ENCODE data around the gene DENR.
"Not testable (repeated sequence)": the region's sequence is repeated elsewhere in the genome, so short reads cannot be mapped to it uniquely, and the experiment has no call there.

DENR gene

DNA sequence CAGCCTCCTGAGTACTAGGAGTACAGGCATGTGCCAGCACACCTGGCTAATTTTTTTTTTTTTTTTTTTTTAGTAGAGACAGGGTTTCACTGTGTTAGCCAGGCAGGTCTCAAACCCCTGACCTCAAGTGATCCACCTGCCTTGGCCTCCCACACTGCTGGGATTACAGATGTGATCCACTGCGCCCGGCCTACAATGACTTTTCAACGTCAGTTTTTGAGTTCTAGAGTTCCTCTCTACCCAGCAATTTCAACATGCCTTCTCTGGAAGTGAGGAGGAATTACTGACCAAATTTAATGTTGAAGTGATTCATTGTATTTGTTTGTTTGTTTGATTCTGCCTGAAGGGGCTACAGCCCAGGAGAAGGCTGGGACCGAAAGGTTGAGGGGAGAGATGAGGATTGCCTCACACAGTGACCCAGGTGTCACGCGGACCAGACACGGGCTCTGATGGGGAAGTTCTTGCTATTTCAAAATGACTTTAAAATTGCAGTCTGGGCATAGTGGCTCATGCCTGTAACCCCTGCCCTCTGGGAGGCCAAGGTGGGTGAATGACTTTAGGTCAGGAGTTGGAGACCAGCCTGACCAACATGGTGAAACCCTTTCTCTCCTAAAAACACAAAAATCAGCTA is 8.6 kb upstream of the DENR start:
- DNase-seq, result no peak

DNA sequence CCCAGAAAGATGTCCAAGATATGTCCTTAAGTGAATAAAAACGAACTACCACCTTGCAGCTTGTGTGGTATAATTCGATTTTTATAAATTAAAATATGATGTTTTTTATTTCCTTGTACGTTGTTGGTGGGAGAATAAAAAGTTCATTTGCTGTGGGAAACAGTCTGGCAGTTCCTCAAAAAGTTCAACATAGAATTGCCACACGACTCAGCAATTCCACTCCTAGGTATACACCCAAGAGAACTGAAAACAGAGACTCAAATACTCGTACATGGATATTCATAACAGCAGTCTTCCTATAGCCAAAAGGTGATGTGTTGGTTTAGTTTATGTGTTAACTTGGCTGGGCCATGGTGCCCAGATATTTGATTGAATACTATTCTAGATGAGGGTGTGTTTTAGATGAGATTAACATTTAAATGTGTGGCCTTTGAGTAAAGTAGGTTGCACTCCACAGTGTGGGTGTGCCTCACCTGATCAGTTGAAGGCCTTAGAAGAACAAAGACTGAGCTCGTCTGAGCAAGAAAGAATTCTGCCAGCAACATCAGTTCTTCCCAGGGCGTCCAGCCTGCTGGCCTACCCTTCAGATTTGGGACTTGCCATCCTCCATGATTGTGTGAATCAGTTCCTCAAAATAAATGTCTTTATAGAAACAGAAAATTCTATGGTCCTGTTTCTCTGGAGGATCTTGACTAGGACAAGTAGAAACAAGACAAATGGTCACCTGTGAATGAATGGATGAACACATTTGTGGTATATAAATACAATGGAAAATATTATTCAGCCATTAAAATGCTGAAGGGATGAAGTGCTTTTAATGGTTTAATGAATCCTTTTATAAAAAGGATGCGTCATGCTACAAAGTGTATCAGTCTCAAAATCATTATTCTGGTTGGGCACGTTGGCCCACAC is 5.1 kb upstream of the DENR start:
- no peak for DNase-seq

DNA sequence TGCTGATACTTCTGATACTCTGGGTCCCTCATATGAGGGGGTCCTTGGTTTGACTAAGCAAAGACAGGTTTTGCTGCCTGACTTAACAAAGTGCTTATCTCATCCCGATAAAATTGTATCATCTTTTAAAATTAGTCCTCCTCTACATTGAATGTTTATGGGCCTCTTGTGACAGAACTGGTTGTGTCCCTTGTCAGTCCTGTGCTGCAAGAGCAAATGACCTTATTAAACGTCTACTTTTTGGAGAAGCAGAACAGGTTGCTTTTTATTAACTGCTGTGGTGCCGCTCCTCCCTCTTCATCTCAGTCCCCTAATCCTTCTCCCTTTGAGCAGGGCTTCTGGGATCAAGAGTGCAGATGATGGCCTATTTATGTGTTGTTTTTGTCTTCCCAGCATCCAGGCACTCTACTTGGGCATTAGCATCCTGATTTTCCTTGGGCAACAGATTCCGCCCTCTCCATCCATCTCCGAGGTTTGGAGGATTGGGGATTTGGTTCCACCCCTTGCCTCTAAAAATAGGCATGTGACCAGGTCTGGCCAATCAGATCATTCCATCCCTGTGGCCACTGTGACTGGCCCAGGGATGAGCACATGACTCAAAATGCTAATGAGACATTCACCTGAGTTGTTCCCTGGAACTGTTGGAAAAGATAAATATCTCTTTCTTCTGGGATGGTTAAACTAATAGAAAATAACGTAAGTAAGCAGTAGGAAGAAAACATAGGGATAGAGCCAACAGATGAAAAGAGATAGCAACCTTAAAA is 2.9 kb upstream of the DENR start:
- DNase-seq, result no peak

DNA sequence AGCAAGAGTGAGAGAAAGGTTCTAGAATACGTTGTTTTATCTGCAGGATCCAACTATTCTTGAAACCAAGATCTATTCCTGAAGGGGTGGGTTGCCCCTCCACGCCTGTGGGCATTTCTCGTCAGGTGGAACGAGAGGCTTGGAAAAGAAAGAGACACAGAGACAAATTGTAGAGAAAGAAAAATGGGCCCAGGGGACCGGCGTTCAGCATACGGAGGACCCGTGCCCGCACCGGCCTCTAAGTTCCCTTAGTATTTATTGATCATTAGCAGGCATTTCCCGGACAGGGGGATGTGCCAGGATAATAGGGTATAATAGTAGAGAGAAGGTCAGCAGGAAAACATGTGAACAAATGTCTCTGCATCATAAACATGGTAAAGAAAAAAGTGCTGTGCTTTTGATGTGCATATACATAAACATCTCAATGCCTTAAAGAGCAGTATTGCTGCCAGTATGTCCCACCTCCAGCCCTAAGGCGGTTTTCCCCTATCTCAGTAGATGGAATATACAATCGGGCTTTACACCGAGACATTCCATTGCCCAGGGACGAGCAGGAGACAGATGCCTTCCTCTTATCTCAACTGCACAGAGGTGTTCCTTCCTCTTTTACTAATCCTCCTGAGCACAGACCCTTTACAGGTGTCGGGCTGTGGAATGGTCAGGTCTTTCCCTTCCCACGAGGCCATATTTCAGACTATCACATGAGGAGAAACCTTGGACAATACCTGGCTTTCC is 1.7 kb upstream of the DENR start:
- DNase-seq, result not testable (repeated sequence)

DNA sequence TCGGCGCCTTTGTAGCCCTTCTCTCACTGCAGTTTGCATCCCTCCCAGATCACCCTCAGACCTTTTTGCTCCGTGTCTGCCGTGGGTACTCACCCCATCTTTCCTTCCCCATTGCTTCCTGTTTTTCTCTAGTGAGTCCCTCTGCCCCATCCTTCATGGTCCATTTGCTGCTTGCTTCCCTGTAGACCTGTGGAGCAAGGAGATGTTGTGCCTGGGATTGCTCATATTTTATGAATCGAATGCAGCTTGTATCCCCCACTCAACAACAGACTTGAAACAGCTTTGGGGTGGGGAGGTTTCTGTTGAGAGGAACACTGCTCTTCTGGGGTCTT is 661 bp downstream of the DENR start:
- DNase-seq, result no peak

DNA sequence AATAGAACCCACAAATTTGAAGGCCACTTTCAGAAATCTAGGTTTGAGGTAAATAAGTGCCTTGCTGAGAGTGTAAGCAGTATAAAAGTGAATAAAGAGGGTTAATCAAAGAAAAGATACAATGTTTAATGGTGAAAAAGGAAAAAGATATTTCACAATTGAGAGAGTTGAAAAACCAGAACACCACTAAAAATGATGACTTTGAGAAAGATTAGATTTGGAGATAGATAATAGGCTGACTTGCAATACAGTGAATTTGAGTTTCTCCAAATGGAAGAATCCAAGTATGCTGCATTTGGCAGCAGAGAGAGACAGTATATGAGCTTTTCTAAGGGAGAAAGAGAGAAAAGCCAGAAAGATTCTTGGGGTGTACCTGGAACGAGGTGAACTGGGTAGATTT is 2.2 kb downstream of the DENR start:
- no peak for DNase-seq

DNA sequence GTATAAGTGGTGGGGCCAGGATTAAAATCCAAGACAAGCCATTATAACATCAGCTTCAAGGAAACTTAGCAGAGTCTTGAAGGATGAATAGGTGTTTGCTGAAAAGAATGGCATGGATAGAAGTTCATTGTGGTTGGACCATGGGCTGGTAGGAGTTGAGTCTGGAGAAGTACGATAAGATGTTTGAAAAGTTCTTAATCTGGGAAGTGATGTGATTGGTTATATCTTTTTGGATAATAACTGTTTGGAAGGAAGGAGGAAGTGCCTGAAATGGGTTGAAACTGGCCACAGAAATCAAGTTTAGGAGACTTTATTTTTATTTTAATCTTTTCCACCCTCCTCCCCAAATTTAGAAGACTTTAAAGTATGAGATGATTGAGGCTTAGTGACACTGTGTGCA is 4.9 kb downstream of the DENR start:
- DNase-seq, result no peak

DNA sequence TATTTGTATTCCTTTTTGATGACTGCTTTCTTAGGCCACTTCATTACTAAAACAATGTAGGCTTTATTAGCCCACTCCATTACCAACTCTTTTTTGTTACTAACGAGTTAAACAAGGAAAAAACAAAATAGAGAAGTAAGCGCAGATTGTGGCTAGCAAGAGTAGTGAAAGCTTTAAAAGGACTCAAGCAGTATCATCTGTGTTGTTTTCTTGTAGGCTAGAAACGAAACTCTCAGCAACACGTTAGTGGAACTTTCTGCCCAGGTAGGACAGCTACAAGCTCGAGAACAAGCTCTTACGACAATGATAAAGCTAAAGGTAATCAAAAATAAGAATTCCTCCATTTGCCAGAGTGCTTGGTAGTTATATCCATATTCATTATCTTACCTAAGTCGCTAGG is 32.9 kb downstream of the DENR start:
- no peak for DNase-seq

DNA sequence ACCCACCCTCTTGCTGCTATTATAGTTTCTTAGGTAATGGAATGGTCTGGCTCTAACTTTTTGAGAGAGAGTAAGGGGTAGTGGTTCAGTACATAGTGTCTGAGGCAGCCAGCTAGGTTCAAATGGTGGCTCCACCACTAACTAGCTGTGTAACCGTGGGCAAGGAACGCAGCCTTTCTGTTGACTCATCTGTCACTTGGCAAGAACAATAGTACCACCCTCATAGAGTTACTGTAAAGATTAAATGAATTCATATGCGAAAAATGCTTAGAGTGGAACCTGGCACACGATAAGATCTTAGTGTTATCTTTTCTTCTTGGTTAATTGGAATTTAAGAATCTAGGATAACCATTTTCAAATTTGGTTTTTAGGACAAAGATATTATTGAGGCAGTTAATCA is 35.8 kb downstream of the DENR start:
- no peak for DNase-seq

DNA sequence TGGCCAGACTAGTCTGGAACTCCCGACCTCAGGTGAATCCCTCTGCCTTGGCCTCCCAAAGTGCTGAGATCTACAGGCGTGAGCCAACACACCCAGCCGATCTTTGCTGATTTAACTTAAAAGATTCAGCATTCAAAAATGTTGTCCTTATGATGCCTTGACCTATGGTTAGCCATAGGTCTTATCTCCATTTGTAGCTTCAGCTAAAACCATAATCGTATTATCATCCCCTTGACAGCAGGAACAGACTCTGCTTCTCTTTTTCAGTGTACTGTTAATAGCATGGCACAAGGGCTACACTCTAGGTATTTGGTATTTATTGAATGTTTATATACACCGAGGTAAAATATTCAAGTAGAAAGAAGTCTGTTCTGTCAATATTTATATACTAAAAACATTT is 37.0 kb downstream of the DENR start:
- DNase-seq, result no peak

DNA sequence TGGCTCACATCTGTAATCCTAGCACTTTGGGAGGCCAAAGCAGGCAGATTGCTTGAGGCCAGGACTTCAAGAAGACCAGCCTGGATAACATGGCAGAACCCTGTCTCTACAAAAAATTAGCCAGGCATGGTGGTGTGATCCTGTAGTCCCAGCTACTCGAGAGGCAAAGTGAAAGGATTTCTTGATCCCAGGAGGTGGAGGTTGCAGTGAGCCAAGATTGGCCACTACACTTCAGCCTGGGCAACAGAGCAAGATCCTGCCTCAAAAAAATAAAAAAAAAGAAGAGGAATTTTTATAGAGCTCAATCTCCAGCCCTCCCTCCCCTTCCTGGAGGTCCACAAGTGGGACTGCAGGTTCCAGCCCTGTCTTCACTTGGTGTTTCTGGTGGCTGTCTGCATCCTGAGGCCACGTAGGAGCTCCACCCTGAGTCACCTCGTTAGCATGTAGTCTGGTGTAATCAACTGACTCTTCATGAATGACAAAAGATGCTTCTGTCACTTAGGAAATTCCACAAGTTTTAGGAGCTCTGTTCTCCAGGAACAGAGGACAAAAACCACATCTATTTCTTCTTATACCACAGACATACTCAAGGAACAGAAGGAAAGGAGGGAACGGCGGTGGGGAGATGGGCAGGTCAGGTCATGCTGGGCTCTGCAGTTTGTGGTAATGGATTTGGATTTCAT is 37.9 kb downstream of the DENR start:
- DNase-seq, result no peak

DNA sequence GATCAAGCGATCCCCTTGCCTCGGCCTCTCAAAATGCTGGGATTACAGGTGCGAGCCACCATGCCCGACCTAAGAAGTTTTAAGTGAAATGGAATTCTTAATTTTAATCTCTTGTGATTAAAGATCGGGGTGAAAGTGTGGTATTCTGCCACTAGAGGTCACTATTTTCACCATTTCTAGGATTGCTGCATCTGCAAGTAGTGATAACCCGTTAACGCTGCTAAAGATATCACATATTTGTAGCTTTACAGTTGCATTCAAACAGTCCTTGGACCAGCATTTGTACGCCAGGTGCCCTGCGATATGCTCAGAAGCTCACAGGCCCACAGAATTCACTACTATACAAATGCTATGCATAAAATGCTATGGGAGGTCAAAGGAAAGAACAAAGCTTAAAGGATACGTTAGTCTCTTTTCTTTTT is 41.1 kb downstream of the DENR start:
- no peak for DNase-seq

DNA sequence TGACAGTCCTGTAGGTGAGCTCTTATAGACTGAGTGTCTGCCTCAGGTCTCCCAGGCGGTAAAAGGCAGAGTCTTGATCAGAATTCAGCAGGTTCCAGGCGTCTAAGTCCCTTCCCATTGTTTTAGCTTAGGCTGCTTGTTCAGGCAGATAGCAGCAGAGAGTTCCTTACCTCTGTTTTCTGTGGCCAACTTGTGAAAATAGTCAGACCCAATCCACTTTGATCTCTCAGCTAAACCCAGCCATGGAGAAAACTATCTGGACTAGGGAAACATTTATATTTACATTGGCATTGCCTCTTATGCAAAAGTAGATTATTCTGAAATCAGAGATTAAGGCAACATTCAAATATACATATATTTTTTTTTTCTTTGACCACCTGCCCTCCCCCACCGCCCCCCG is 43.2 kb downstream of the DENR start:
- no peak for DNase-seq

DNA sequence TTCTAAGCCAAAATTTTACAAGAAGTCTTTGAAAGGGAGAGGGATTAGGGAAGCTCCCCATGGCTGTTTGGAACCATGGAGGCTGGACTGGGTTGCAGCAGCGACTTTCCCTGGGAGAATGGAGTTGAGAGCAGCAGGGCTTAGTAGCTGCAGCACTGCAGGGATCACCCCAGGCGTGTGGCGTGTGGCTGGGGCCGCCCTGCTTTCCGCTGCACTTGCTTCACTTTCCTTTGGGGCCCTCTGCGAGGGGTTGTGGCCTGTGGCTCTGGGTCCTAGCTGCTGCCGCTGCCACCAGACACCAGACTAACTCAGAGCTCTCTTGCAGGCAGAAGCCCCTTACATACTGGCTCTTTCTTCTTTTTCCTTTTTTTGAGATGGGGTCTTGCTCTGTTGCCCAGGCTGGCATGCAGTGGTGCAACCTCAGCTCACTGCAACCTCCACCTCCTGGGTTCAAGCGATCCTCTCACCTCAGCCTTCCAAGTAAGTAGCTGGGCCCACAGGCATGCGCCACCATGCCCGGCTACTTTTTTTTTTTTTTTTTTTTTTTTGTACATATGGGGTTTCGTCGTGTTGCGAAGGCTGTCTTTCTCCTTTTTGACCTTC is 47.1 kb downstream of the DENR start:
- no peak for DNase-seq

DNA sequence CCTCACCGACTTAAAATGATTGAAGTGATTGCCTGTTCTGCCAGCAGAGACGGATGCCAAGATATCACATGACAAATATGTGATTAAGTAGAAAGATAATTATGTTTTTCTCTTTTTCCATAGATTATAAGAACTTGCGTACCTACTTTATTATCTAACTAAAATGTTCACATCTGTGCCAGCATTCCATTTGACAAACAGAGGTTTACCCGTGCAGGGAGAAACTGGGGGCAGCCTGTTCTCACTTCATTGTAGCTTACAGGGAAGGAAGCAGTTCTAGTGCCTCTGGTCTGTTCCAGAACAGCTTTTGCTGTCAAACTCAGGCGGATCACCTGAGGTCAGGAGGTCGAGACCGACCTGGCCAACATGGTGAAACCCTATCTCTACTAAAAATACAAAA is 51.3 kb downstream of the DENR start:
- no peak for DNase-seq

DNA sequence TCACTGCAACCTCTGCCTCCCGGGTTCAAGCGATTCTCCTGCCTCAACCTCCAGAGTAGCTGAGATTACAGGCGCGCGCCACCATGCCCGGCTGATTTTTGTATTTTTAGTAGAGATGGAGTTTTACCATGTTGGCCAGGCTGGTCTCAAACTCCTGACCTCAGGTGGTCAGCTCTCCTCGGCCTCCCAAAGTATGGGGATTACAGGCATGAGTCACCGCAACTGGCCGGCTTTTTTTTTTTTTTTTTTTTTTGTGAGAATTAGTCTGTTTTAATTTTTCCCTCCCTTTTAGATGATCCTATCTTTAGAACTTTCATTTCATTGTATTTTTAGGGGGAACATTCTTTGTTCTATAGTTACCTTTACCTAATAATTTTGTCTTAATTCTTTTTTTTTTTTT is 52.3 kb downstream of the DENR start:
- not testable (repeated sequence) for DNase-seq

DNA sequence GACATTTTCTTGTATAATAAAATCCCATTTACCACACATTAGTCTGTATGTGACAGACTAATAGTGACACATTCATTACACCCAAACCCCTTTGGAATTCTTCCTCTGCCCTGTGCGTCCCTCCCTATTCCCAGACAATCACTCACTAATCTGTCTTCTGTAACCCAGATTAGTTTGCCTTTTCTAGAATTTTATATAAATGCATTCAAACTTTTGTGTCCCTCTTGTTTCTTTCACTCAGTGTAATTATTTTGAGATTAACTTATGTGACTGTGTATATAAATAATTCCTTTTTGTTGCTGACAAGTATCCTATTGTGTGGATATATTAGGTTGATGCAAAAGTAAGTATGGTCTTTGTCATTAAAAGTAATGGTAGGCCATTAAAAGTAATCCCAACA is 55.0 kb downstream of the DENR start:
- no peak for DNase-seq

DNA sequence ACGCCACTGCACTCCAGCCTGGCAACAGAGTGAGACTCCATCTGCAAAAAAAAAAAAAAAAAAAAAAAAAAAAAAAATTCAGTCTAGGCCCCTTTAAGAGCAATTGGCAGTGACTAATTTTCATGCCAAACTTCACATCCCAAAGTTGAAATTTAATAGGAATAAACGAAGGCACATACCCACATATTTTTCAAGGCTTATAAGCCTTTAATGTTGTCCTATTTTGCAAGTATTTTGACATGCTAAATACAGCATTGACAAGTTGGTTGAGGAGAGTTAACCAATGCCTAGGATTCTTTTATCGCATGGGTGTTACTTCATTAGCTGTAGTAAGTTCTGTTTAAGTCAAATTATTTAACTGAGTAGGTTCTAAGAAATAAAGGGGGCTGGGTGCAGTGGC is 59.2 kb downstream of the DENR start:
- no peak for DNase-seq

DNA sequence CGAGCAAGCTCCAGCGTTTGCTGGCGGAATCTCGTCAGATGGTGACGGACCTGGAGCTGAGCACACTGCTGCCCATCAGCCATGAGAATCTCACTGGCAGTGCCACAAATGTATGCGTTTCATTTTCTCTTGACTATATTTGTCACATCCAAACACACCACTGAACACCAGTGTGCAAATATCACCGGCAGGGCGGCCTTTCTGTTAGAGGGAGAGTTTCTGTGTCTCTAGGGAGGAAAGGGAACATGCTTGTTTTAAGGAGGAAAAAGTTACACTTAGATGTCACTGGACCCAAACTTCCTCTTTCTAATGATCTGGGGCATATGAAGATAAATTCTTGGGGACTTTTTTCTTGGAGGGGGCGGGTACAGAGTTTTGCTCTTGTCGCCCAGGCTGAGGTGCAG is 60.7 kb downstream of the DENR start:
- no peak for DNase-seq

DNA sequence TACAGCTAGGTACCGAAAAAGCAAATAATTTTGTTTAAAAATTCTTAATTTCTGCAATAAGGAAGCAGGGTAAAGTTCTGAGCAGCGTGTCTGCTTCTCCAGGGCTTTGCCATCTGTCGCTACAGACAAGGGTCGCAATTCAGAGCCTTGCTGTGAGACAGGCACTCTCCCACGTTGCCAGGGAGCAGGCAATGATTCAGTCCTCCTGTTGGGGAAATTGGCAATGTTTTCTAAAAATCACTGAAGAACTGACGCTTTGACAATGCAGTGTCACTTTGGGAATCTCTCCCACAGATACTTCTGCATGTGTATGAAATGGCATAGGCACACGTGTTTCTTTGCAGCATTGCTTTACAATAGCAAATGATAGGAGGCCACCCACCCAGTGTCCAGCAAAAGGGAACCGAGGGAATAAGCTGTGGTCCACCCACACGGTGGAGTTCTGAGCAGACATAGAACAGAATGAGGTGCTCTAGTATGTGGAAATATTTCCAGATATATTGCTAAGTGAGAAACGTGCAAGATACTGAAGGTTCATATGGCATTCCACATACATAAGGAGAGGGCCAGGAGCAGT is 66.7 kb downstream of the DENR start:
- DNase-seq, result no peak

DNA sequence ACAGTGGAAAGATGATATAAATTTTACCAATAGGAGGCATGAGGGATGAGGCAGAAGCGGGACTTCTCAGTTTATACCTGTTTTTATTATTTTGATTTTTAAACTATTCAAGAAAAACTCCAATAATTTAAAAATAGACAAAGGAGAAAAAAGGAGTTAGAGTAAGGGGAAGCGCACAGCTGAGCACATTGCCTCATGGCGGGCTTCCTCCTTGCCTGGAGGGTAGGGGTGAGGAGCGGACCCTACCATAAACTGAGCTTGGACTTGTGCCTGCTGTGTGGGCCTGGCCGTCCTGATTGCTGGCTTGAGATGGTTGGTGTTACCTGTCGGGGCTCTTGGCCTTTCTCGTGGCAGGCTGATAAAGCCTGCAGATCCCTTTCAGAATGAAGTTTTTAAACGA is 67.5 kb downstream of the DENR start:
- DNase-seq, result no peak

All from activated T-cell treated with anti-CD3 and anti-CD28 coated beads for 4 hours (primary cell).